RPMI8226 (cell line): ENCODE results near the gene COL24A1.
"Not testable (repeated sequence)": the region's sequence is repeated elsewhere in the genome, so short reads cannot be mapped to it uniquely, and the experiment has no call there.

ENCODE experiments used
- DNase-seq: peaks from one replicate; pipeline ENCODE4 v3.0.0-alpha.2; 2015

Gene COL24A1

DNA sequence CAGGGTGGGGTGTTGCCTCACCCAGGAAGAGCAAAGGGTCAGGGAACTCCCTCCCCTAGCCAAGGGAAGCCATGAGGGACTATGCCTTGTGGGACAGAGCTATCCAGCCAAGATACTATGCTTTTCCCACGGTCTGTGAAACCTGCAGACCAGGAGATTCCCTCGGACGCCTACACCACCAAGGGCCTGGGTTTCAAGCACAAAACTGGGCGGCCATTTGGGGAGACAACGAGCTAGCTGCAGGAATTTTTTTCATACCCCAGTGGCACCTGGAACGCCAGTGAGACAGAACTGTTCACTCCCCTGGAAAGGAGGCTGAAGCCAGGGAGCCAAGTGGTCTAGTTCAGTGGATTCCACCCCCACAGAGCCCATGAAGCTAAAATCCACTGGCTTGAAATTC is 84.7 kb downstream of the COL24A1 start:
- not testable (repeated sequence) for DNase-seq

DNA sequence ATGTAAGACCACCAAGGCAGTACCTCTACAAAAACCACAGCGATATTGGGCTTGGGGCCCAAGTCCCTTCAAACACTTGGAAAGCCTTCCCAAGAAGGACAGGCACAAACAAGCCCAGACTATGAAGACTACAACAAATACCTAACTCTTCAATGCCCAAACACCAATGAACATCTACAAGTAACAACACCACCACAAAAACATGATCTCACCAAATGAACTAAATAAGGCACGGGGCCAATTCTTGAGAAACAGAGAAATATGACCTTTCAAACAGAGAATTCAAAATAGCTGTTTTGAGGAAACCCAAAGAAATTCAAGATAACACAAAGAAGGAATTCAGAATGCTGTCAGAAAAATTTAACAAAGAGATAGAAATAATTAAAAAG is 86.8 kb downstream of the COL24A1 start:
- DNase-seq: no peak

DNA sequence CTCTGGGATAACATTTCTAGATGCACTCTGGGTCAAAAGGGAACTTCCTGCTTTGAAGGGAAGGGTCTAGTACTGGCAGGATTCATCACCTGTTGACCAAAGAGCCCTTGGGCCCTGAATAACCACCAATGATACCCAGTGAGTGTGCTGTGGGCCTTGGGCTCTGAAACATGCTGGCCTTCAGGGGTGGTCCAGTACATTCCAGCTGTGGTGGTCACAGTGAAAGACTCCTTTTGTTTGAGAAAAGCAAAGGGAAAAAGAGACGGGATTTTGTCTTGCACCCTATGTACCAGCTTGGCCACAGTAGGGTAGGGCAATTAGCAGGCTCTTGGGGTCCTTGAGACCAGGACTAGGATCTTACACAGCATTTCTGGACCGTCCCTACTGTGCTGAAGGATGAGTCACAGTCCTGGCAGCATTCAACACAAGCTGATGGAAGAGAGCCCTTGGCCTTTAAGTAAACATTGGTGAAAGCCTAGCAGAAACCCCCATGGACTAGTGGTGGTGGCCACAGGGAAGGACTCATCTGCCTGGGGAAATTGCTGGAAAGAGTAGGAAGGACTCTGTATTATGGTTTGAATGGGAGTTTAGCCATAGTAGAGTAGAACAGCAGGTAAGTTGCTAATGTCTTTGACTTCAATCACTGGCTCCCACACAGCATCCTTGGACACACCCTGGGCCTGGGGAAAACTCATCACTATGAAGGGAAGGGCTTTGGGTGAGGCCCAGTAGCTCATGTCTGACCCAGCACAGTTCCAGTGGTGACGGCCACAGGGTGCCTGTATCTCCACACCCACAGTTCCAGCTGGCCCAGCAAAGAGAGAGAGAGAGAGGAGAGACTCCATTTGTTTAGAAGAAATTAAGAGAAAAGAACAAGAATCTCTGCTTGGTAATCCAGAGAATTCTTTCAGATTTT is 87.5 kb downstream of the COL24A1 start:
- no peak for DNase-seq

DNA sequence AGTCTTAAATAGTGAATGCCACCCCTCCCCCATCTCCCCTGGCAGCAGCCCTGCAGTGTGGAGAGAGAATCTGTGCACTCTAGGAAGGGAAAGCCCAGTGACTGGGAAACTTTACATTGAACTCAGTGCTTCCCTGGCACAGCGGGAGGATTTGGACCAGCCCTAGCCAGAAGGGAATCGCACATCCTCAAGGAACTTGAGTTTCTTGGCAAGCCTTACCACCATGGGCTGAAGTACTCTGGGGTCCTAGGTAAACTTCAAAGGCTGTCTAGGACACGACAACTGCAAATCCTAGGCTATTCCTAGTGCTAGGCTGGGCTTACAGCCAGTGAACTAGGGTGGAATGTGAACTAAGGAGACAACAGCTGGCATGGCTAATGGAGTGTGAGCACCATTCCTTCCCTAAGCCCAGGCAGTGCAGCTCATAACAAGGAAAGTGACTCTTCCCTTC is 88.3 kb downstream of the COL24A1 start:
- DNase-seq: no peak

DNA sequence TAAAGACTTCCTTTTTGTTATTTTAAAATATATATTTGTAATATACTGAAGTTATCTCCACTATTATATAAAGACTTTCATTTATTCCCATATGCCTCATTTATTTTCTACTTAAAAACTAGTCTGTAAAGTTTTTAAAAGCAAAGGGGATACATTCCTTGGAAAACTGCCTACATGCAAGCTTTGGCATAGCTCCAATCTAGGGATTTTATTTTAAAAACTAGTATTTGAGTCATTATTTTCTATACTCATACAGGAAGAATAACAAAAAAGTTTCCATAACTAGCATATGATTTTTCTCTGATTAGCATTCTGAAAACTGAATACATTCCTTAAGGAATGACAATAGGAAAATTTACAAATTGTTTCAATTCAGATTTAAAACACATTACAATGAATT is 88.9 kb downstream of the COL24A1 start:
- DNase-seq: no peak

DNA sequence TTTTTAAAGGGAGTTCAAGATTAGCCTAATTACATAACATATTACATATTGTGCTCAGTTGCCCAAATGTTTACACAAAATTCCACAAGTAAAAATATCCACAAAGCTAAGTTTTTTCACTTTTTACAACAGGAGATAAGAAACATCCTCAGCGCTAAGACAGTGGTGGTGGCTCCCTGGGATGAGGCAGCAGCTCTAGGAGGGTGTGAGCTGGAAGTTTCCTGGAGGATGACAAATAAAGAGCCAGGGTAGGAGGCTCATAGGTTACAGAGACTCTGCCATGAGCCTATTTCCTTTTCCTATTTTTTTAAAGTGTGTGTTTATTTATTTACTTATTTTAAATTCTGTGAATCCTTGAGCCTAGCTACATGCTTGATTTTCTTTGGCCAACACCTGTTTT is 91.7 kb downstream of the COL24A1 start:
- no peak for DNase-seq

DNA sequence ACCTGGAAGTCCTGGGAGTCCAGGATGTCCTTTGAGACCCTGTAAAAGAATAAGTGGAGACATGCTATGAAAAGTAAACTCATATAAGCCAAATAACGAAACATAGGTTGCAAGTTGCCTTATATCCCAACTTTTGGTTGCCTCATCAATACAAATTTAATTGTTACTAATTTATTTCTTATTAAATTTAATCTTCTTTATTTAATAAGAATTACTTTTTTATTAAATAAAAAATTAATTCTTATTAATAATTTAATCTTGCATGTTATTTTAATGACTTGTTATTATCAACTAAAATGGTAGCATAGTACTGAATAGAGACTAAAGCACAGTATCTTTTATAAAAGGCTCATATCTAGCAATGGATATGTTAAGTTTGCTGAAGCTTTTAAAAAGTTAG is 92.9 kb downstream of the COL24A1 start:
- no peak for DNase-seq

DNA sequence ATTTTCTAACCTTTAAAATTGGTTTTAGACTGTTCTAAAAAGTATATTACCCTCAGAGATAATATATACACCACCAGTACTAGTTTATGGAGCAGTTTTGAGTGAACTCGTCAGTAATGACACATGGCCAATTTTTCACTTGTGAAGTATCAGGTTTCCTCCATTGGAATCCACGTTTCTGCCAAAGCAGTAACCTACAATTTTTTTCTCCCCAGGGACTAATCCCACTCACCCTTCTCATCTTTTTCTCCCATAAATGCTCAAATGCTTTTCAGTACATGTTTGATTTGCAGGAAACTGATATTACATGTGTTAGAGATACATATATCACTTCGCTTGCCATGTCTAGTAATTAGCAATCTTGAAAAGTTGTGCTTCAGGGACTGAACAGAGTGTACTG is 94.1 kb downstream of the COL24A1 start:
- DNase-seq: no peak

DNA sequence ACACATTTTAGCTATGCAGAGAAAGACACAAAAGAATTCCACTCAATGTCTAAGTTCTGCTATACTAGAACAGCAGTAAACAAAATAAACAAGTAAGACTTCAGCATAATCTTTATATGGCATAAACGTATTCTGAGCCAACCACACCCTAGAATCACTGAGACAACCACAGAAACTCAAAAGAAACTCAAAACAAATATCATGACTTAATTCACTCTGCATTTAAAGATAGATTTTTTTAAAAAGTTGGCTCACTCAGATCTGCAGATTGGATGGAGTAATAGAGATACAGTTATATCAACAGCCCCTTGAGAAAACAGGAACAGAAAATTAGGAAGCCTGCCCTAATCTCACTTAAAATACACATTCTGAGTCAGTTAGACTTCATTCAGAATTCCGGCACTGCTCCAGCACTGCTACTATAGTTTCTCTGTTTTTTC is 95.0 kb downstream of the COL24A1 start:
- no peak for DNase-seq

DNA sequence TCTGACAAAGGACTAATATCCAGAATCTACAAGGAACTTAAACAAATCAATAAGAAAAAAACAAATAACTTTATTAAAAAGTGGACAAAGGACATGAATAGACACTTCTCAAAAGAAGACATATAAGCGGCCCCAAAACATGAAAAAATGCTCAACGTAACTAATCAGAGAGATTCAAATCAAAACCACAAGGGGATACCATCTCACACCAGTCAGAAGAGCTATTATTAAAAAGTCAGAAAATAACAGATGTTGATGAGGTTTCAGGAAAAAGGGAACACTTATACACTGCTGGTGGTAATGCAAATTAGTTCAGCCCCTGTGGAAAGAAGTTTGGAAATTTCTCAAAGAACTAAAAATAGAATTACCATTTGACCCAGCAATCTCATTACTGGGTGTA is 102.2 kb downstream of the COL24A1 start:
- no peak for DNase-seq

DNA sequence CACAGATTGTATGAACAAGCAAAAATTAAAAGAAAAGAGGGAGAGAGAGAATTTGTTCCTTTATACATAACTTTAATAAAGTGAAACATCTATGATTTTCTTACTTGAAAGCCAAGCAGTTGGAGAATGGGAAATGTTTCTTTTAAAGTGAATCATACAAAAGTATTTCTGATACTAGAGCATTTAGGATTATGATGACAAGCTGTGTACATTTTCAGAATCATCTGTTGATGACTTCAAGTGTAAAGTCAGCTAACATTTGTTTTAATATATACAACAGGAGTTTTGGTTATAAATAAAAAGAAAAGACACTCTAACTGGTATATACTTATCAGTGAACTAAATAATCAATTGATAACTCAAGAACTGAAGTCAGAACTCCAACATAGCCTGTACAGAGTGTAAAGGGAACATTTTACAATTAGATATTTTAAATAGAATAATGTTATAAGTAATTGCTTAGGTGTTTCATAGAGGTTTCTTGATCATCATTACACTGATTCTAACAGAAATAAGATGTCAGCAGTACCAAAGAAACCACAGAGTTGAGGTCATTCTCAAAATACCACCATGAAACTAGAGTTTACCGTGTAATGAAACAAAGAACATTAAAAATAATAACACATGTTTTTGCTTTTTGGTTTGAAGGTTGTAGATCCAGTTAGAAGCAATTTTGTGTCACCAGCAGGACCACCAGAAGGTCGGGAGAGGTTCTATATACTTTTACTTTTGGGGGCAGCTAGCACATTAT is 103.4 kb downstream of the COL24A1 start:
- DNase-seq: no peak

DNA sequence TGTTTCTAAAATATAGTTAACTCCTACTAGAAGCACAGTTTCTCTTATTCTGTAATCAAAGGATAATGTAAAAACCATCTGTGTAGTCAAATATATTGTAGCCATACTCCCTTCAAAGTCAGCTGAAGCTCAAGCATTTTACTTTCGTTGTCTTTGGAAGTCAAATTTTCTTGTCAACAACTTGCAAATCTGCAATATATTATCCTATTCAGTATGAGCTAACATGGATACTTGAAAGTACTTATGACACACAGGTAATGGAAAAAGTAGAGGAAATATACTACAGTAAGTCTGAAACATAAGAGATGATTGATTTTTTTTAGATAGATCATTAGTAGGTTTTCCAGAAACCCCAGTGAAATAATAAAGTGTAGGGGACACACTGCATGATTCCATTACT is 121.5 kb downstream of the COL24A1 start:
- no peak for DNase-seq

DNA sequence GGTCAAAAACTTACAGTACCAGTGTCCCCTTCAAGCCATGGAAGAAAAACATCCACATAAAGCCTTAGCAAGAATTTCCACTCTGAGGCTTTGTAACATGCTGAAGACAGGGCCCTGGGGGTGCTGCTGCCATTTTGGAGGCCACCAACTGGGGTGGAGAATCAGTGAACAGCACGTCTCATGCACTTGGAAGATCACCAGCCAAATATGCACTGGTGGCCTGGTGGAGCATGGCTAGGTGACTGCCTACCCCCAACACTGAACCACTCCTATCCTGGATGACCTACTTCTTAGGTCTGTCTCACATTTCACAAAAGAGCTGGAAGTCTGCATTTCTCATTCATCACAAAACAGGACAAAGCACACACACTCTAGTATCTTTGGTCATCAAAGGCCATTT is 126.4 kb downstream of the COL24A1 start:
- DNase-seq: no peak

DNA sequence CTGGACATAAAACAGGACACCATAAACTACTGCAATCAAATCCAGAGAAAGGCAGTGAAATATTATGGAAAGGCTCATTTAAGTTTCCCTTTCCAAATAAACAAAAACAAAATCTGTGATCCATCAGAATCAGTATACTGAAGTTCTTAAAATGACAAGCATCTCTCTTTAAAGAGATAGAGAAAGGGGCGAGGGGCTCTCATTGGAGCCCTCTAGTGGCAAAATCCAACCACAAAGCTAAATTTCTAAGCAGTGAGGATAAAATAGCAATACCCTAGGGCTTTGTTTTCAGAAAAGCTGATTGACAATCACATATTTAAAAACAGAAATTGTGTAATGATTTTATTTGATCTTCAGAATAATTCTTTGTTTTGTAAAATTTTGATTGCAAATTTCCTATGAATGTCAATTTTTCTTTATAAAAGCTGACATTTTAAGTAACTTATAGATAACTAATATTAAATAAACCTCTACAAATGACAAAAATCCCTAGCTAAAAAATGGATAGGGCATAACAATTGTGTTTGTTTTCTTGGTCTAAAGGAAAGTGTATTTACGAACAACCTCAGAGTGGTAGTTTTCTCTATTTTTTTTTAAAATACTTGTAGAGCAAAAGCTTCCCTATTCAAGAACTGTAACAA is 138.2 kb downstream of the COL24A1 start:
- DNase-seq: peak; percentile 39

DNA sequence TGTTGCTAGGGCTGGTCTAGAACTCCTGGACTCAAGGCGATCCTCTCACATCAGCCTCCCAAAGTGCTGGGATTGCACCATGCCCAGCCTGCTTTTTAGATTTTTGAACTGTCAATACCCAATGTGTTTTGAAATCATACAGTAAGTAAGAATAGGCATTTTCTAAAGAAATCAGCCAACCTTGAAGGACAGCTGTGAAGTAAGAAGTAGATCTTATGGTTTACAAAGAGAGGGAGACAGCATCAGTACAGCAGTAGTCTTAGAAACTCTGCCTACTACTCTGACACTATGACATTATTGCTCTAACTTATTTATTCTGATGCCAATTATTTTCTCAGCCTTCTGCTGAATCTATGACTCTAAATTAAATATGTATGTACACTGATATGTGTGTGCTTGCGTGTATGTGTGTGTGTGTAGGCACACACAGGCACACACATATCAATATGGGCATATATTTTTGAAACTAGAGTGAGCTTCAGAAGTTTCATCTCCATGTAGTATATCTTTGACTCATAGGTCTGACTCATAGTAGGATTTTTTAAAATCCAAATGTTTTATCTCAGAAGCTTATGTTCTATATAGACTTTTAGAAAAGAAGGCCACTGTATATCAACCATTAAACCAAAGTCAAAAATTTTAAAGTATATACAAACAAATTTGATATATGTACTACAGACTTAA is 140.4 kb downstream of the COL24A1 start:
- DNase-seq: no peak

DNA sequence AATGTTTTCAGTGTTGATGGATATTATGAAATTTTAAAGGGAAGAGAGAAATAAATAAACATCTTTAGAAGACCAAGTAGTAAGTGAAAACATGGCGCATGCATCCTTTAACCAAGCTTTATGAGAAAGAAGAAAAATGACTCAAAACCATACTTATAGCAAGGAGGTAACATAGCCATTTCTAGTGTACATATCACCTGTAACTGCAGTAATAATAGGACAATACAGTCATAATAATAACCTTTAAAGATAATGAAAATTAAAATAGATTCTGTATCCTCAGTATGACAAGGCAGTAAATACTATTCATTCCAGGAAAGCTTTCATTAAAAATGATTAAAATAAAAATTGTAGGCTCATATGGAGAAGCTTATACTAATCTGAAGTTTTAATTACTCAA is 141.2 kb downstream of the COL24A1 start:
- DNase-seq: no peak

DNA sequence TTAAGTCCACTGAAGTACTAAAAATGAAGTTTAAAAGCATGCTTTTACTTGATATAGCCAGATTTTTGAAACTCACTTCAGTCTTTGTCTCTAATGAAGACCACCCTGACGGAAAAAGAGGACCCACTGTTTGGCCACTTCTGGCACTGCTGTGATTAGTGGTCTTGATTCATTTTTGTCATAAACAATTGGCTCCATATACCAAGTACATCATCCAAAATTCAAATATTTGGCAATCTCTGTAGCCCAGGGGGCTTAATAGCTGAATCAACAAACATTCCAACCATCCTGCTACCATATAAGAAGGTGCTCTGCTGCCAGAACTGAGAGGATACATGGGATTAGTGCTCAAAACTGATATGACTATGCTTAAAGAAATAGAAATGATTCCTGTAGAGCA is 156.0 kb downstream of the COL24A1 start:
- DNase-seq: no peak

DNA sequence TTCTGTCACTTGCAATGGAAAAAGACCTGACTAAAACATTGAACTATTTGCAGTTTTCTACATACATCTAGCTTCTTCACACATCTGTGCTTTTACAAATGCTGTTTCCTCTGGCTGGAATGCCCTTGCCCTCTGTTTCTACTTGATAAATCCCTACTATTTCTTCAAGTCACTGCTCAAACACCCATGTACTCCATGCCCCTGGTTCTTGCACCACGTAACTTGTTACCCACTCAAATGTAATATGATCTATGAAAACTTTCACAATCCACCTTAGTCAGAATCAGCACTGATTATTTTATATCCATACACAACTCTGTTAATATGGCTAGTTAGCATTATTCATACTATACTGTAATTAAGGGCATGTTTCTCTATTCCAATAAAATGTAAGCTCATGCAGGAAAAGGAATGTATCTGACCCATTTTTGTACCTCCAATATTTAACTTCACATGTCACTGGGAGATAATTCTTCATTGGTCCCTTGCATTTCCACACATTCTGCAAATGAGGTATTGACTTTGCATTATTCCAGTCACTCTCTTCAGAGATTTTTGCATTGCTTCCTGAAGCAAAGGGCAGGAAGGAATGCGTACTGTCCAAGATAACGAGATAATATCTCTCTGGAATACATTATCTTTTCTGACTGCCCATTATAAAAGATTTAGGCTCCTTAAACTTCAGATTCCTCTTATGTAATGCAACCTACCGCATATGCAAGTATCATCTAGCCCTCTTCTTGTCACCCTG is 158.3 kb downstream of the COL24A1 start:
- DNase-seq: no peak

DNA sequence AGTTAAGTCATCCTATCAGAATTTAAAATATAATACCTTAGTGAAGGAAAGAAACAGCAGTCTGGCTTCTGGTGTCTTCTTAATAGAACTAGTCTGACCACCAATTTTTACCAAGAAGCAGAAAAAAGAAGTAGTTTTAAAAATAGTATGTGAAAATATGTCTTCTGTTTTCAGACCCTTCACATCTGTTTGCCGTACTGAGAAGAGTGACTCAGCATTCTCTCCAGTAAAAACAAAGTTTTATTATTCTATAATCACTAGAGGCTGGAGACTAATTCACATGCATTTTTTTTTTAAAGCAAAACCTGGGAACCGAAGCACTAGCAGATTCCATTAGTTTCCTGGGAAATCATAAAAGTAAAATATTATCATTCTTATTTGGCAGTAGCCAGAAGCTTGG is 163.8 kb downstream of the COL24A1 start:
- DNase-seq: peak; percentile 40

DNA sequence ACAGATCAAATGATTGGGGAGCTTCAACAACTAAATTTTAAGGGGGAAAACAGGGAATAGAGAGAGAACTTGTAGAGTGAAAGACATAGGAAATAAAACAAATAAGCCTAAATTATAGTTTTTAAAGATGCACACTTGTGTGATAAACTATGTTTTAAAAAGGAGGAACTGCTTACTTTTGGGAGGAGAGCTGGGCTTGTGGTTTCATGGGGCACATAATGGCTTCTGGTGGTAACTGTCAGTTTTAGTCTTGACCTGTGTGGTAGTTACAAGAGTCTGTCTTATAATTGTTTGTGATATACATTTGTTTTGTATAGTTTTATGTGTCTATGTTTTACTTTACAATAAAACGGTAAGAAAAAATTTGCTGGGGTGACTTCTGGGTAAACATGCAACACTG is 165.3 kb downstream of the COL24A1 start:
- peak; percentile 42 for DNase-seq

DNA sequence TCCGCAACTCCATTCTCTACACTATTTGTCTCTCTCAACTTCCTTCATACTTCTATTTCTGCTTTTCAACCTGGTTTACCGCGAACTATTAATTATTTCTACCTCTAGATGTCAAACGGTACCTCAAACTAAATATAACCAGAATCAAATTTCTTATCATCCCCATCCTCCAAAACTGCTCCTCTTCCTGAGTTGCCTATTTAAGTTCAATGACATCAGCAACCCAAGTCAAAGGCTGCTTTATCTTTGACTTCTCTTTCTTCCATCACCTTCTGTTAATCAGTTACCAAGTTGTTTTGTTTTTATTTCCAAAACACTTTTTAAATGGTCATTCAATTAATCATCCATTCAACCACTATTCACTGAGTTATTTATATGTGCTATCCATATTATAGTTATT is 171.9 kb downstream of the COL24A1 start:
- DNase-seq: no peak

DNA sequence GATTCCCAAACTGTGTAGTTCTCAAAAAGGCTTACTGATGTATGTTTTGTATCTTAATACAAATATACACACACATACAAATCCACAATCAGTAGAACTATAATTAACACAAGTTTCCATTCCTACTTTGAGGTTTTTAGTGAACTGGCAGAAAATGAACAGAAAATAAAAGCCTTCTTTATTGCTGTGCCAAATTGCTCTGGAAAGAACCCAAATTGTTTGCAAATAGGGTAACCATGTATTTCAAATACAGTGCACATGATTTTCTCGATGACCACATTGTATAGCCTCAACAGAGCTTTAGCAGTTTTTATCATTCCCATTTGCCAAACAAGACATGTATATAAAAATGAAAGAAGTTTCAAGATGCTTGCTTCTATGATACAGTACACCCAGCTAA is 173.3 kb downstream of the COL24A1 start:
- no peak for DNase-seq
